Placental epithelial cell (primary cell): ENCODE data around the gene CCDC144A. TPM values are rescaled to one million over a fixed set of nuclear protein-coding genes. Genes with fewer than 3 reads are reported as not detected.

Experiments used
- small RNA-seq: library from RNA; depleted of rRNA; stranded (forward); fragments of <200 nt; gene quantifications from one replicate; pipeline ENCODE3, GENCODE V24; 2012
- total RNA-seq: library from RNA; depleted of rRNA; stranded (reverse); fragments of >200 nt; gene quantifications from 2 replicates; pipeline ENCODE4 v1.2.3, GENCODE V29; 2012

CCDC144A gene
- 0.79 and 4.6 TPM in 2 replicates for total RNA-seq

GRCh38 chr17:16689731-16690281 lies at the start of gene CCDC144A:
Gene CCDC144A, plus strand, starts transcription at chr17:16690241. Its CDS starts 160 bp downstream, at chr17:16690401.

GRCh38 chr17:16653367-16654041 lies 36.5 kb upstream of the CCDC144A start, which contains the start of gene ZNF624:
Gene ZNF624, minus strand, starts transcription at chr17:16653850.

Small RNAs within 50 kb of the gene (small RNA-seq; reads per million reads assigned to genes)
- gene AC022596.1: not detected
- gene RNU6-405P: not detected

Other genes with a start within 250 kb of the CCDC144A start
- gene LRRC75A, start 198.0 kb upstream of the CCDC144A start, total RNA-seq: under 0.01 TPM in 1 of 2 replicates, not detected in the other
- 4.9 and 7.9 TPM in 2 replicates for gene ZNF287, start 121.0 kb upstream of the CCDC144A start, total RNA-seq
- gene ZNF624, start 36.4 kb upstream of the CCDC144A start, total RNA-seq: 5.2 and 11.8 TPM in 2 replicates